GM19395 (cell line): Measurements from ENCODE around the gene NBEAL1.
"Not testable (repeated sequence)": the region's sequence is repeated elsewhere in the genome, so short reads cannot be mapped to it uniquely, and the experiment has no call there.

Source experiments
- ATAC-seq: cut with Tn5 transposase; IDR thresholded peaks from one replicate; pipeline ENCODE4 v1.9.1; 2021; ENCODE audit warnings: mild to moderate bottlenecking, moderate library complexity; ENCODE audit not compliant: unreplicated experiment

Gene NBEAL1

DNA sequence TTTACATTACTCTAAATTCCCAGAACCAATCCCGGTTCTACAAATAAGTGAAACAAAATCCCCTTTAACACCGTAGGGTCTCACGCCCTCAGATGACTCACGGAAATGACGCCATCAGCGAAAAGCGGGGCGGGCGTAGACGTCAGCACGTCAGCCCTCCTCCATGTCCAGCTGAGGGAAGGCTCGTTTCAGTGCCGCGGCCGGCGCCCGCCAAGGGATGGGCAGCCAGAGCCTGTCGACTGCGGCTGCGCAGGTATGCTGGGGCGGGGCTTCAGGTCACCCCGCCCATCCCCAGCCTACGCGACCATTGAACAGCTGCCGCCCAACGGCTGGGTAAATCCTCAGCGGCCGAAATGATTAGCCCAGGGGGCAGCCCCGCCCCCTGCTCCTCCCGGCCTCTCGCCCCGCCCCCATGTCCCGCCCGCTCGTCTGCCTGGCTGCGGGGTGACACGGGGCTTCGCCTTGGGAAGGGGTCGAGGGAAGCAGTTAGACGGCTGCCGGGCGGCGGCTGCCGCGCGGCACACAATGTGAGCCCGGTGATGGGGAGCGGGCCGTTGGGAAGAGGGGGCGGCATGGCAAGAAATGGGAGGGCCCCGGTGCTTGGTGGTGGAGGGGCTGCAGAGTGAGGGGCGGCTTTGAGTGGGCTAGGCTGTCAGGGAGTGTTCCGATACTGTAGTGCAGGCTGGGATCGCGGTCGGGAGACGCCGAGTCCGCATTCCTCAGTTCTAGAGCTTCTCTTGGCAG lies at the start of gene NBEAL1:
Gene NBEAL1 (plus strand): TSS at position 420 of the 744 bp plus-strand sequence. CDS start 1,510 bp downstream, outside the sequence.
- peak; percentile 96 for ATAC-seq

- peak; percentile 85 for ATAC-seq
Observed at GRCh38 chr2:202965810-202966460, 48.7 kb upstream of the NBEAL1 start.

- ATAC-seq: not testable (repeated sequence)
Observed at GRCh38 chr2:202969404-202969803, 45.3 kb upstream of the NBEAL1 start.

- no peak for ATAC-seq
Observed at GRCh38 chr2:202976809-202977208, 37.9 kb upstream of the NBEAL1 start.

GRCh38 chr2:202982779-202983491 lies 31.7 kb upstream of the NBEAL1 start:
- ATAC-seq: no peak

DNA sequence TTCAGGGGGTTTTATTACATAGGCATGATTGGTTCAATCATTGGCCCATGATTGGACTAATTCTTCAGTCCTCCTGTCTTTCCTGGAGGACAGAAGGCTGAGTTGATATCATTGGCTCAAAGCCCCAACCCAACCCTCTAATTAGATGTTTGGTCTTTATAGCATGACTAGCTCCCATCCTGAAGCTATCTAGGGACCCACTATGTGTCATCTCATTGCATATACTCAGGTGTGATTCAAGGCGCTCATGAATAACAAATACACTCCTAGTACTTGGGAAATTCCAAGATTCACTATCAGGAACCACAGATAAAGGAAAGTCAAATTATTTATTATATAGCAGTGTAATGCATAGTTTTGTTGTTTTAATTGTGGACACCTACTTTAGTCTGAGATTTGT lies 24.9 kb upstream of the NBEAL1 start:
- no peak for ATAC-seq

- ATAC-seq: no peak
Observed at GRCh38 chr2:202990501-202990900, 24.2 kb upstream of the NBEAL1 start.

- not testable (repeated sequence) for ATAC-seq
Observed at GRCh38 chr2:202997113-202997512, 17.6 kb upstream of the NBEAL1 start.

- ATAC-seq: no peak
Observed at GRCh38 chr2:203002054-203002821, 12.4 kb upstream of the NBEAL1 start.

- no peak for ATAC-seq
Observed at GRCh38 chr2:203003716-203004115, 11.0 kb upstream of the NBEAL1 start.

DNA sequence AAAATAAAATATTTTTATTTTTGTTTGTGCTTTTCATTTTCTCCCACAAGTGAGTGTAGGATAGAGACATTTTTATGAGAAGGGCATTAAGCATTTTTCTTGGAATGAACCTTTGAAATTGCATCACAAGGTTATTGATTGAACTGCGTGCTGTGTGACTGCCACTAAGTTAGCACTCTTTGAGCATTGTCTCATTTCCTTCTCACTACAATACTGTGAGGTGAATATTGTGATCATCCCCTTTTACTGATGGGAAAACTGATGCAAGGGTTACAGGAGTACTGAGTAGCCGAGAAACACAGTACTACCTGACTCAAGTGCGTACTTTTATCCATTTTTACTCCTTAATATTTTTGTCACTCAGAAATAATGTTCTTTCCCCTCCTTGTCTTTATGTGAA lies 2.0 kb downstream of the NBEAL1 start:
- ATAC-seq: no peak

DNA sequence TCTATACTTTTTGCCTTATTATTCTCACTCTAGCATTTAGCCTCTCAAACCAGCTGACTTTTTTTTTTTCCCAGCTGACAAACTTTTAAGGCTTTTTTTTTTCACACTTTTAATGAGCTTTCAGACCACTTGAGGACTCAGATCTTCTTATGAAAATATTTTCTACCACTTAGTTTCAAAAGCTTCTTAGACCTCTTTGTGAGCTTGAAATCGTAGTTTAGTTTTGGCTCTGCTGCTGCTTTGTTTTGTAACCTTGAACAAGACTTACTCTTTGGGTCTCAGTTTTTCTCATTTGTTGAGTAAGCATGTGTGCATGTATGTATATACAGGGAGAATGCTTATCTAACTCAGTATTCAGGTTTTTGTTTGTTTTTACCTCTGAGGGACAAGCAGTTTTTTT lies 3.5 kb downstream of the NBEAL1 start:
- ATAC-seq: no peak

- ATAC-seq: no peak
Observed at GRCh38 chr2:203019142-203019541, 4.5 kb downstream of the NBEAL1 start.

DNA sequence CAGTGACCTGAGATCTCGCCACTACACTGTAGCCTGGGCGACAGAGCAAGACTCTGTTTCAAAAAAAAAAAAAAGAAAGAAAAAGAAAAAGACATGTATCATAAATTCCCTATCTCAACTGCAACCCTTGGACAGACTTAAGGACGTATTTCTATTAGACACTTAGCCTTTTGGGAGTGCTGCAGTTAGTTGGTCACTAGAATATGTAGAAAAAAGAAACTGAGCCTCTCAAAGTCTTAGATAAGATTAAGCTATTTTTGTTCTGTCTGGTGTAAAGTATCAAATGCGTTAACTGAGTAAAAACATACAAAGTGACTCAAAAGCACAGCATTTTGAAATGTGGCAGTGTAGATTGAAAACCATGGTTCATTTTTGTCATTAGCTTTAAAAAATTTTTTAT lies 7.3 kb downstream of the NBEAL1 start:
- no peak for ATAC-seq

DNA sequence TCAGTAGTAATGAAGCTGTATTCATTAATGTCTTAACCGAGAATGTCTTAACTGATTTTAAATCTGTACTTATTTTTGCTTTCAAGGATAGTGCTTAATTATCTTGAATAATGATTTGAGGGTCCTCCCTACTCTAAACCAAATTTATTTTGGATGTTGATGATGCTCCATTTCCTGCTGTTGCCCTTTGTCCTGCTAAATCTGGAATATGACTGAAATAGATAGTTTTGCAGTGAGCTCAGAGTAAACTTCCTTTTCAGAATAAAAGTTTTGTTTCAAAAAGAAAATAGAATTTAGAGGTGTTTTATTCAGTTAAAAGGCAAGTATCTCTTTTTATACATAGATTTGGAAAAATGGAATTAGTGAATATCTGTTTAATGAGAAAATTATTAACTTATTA lies 8.1 kb downstream of the NBEAL1 start:
- ATAC-seq: no peak

DNA sequence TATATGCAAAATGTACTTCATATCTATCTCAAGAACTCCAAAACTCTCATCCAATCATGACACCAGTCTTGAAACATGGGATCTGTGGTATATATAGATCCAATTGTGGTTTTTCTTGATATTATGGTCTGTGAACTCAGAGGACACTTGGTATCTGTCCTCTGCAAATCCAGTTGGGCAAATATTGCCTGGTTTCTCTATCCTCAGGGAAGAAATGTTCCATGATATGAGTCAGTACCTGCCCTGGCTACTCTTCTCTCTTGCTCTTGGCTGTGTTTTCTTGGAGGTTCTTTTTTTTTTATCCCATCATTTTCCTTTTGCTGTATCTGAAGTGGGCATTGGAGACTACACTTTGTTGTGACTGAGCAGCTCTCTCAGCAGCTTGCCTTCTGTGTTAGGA lies 10.9 kb downstream of the NBEAL1 start:
- ATAC-seq: no peak

- no peak for ATAC-seq
Observed at GRCh38 chr2:203030545-203030944, 15.9 kb downstream of the NBEAL1 start.

DNA sequence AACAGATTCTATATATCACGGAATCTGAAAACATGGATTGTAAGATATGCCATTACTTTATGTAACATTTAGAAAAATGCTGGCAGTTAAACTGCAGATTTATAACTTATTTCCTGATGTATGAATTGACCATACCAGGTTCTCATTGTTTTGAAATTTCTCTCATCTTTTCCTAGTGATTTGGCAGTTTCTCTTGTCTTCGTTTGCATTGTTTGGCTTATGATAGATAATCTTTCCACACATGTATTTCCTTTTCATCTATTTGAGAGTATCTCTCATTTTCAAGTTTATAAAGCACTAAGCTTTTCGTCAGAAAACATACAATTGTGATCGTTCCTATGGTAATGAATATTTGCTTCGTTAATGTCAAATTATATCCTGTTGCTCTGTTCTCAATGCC lies 16.3 kb downstream of the NBEAL1 start:
- no peak for ATAC-seq

- ATAC-seq: no peak
Observed at GRCh38 chr2:203033395-203033794, 18.7 kb downstream of the NBEAL1 start.

DNA sequence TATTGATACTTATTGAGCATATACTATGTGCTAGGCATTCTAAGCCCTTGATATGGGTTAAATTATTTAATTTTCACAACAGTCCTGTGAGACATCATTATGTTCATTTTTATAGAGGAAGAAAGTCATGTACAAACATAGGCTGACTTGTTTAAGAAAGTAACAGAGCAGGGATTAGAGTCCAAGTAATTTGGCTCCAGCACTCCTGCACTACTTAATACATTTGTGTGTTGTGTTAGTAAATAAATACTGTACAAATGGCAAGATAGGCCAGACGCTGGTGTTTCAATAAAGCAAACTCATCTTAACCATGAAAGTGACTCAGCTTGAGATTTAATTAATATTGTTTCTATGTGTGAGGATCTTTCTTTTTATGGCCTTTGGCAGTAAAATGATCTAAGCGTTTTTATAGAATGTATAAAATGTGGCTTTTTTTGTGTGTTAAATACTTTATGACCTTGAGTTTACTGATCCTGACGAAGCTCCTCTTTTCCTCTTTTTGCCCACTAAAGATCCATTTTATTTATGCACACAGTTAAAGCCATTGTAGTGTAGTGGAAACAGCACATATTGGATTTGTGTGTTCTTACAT lies 21.3 kb downstream of the NBEAL1 start:
- no peak for ATAC-seq

- no peak for ATAC-seq
Observed at GRCh38 chr2:203037026-203037425, 22.4 kb downstream of the NBEAL1 start.
